Measurements from ENCODE around the gene S100PBP. TPM values are rescaled to one million over a fixed set of nuclear protein-coding genes. Genes with fewer than 3 reads are reported as not detected.

Gene S100PBP
- total RNA-seq, 1 experiment from 2014 or later, result 50.1 TPM

DNA sequence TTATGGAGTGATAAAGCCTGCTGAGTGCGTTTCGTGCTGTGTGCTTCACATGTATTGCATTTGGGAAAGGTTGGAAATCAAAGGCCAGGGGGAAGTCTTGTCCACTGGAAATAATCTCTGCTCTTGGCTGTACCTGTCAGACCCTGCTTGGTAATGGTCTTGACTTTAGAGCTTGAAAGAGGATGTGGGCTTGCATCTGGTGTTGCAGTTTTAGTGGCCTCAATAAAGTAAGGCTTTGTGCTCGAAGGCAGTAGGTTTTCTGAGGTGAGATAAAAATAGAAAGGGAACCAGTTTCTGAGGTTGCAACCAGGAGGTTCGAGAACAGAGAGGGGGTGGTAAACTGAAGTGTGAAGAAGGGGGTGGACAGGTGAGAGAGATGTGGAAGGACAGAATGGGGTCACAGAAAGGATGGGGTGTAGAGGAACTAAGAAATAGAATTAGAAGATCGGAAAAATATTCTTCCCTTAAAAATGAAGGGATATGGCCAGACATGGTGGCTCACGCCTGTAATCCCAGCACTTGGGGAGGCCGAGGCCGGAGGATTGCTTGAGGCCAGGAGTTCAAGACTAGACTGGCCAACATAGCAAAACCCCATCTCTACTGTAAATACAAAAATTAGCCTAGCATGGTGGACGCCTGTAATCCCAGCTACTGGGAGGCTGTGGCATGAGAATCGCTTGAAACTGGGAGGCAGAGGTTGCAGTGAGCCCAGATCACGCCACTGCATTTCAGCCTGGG is 1.5 kb downstream of the S100PBP start:
- Histone ChIP-seq H3K9ac (ENCODE audit: extremely low read depth, insufficient read length, low read length) (peak overlapping the region; percentile 87), H3K4me1 (ENCODE audit: insufficient read depth, low read length) (0 out of 2 replicates have a peak, but pooled peaks cover 2% of the 10 kb centered on the region), H3K79me1 (ENCODE audit: insufficient read depth, low read depth, low read length, poor library complexity, severe bottlenecking) (peaks cover 2% of the 10 kb centered on the region), H3K27me3 (ENCODE audit: insufficient read depth, low read length) (no peaks in the 10 kb centered on the region), H4K20me1 (ENCODE audit: control insufficient read depth, insufficient read depth, insufficient read length) (no peaks in the 10 kb centered on the region), H2BK15ac (ENCODE audit: low read depth, low read length) (no peak overlapping the region), H3K79me2 (ENCODE audit: insufficient read depth, low read length) (peaks cover 30% of the 10 kb centered on the region; the same call in 1 of the 2 replicates), H3K18ac (ENCODE audit: insufficient read length, low read depth, low read length) (no peak overlapping the region), H3K9me3 (ENCODE audit: control insufficient read depth, low read depth, low read length) (no peaks in the 10 kb centered on the region), H2AK5ac (ENCODE audit: insufficient read length, low read length) (no peak overlapping the region), H4K5ac (ENCODE audit: insufficient read length, low read depth, low read length) (no peak overlapping the region), H2BK5ac (ENCODE audit: insufficient read length, low read length) (no peak overlapping the region), H2BK120ac (ENCODE audit: low read depth, low read length, poor library complexity, severe bottlenecking) (no peak overlapping the region), H3K4ac (ENCODE audit: low read depth, low read length) (no peak overlapping the region), H2AFZ (ENCODE audit: low read length) (no peak overlapping the region), H3K23ac (ENCODE audit: insufficient read length, low read depth, low read length) (no peak overlapping the region), H3K14ac (ENCODE audit: insufficient read depth, low read length) (no peak overlapping the region), H3K56ac (ENCODE audit: insufficient read length, low read depth, low read length) (no peak overlapping the region), H3K23me2 (ENCODE audit: insufficient read length, low read depth, low read length, poor library complexity, severe bottlenecking) (peaks cover 8% of the 10 kb centered on the region), H4K91ac (ENCODE audit: insufficient read length, low read depth, low read length) (no peak overlapping the region), H2BK12ac (ENCODE audit: insufficient read length, low read depth, low read length) (no peak overlapping the region), H3T11ph (ENCODE audit: low read length) (no peak overlapping the region), H3K27ac (ENCODE audit: insufficient read length, low read depth, low read length) (peak overlapping the region; percentile 48), H4K8ac (replicated peaks; ENCODE audit: insufficient read length, low read depth, low read length) (no peak overlapping the region), H3K4me2 (ENCODE audit: insufficient read depth, insufficient read length, low read length) (peak overlapping the region; percentile 64), H2BK20ac (ENCODE audit: low read depth, low read length, poor library complexity, severe bottlenecking) (no peak overlapping the region)
- Mint-ChIP-seq H3K27ac (peak overlapping the region; percentile 90 to 98 (median 94); a peak in 6 of 7 replicates), H3K36me3 (ENCODE audit: insufficient read depth in 1 of 3, low read depth in 3 of 3) (peaks cover 18 to 31% (median 25%) of the 10 kb centered on the region in 3 experiments; a peak in 6 of 7 replicates), H3K4me3 (peak overlapping the region; percentile 87 to 94), H3K9me3 (peaks cover 0 to 2% of the 10 kb centered on the region in 2 experiments; a peak in 1 of 5 replicates), H3K4me1 (peaks cover 21 to 34% of the 10 kb centered on the region in 2 experiments), H3K27me3 (ENCODE audit: low read depth) (no peaks in the 10 kb centered on the region)
- DNase-seq, result no peak
- WGBS (ENCODE audit: extremely low coverage, insufficient read length, low lambda C conversion rate), result no CpG with 5 or more reads among the region's 11 CpGs
- TF ChIP-seq, protein P1, sequence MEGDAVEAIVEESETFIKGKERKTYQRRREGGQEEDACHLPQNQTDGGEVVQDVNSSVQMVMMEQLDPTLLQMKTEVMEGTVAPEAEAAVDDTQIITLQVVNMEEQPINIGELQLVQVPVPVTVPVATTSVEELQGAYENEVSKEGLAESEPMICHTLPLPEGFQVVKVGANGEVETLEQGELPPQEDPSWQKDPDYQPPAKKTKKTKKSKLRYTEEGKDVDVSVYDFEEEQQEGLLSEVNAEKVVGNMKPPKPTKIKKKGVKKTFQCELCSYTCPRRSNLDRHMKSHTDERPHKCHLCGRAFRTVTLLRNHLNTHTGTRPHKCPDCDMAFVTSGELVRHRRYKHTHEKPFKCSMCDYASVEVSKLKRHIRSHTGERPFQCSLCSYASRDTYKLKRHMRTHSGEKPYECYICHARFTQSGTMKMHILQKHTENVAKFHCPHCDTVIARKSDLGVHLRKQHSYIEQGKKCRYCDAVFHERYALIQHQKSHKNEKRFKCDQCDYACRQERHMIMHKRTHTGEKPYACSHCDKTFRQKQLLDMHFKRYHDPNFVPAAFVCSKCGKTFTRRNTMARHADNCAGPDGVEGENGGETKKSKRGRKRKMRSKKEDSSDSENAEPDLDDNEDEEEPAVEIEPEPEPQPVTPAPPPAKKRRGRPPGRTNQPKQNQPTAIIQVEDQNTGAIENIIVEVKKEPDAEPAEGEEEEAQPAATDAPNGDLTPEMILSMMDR (conservative IDR thresholded peaks at IDR 0.05), result no peak
